K562 (cell line): ENCODE data around the gene RBX1. TPM values are rescaled to one million over a fixed set of nuclear protein-coding genes. Genes with fewer than 3 reads are reported as not detected.

Experiments used
- ASH1L ChIP-seq: fragments of 450-650 bp; IDR thresholded peaks from 2 replicates; pipeline ENCODE4 v1.6.1; 2018; ENCODE audit warnings: borderline replicate concordance, mild to moderate bottlenecking, low read depth; ENCODE audit not compliant: partially characterized antibody
- ATF7 ChIP-seq: fragments of 450-650 bp; IDR thresholded peaks from 2 replicates; pipeline ENCODE4 v1.7.1; 2014; ENCODE audit warnings: mild to moderate bottlenecking, moderate library complexity
- BHLHE40 ChIP-seq: IDR thresholded peaks from 2 replicates; pipeline ENCODE4 v1.6.1; 2011; ENCODE audit warnings: low read length, improper control_type of control experiment
- CHD4 ChIP-seq: fragments of 200-600 bp; sonication (generic); IDR thresholded peaks from 3 replicates; pipeline ENCODE4 v1.6.1; 2012; ENCODE audit warnings: low read depth, mild to moderate bottlenecking, mixed read lengths, low read length, inconsistent platforms; ENCODE audit not compliant: insufficient read depth, insufficient replicate concordance, poor library complexity, severe bottlenecking
- CXXC5 ChIP-seq: fragments of 250-450 bp; sonication (Bioruptor Pico); IDR thresholded peaks from 2 replicates; pipeline ENCODE4 v1.8.0; 2022; ENCODE audit warnings: inconsistent platforms, mild to moderate bottlenecking, moderate library complexity
- ELF4 ChIP-seq: fragments of 450-650 bp; formaldehyde crosslinking; IDR thresholded peaks from 2 replicates; pipeline ENCODE4 v1.4.0; 2022; ENCODE audit warnings: missing genetic modification characterization
- ERF ChIP-seq: fragments of 450-650 bp; formaldehyde crosslinking; IDR thresholded peaks from 2 replicates; pipeline ENCODE4 v1.4.0; 2020; ENCODE audit warnings: mild to moderate bottlenecking, mixed read lengths
- ESRRA ChIP-seq: fragments of 450-650 bp; IDR thresholded peaks from 2 replicates; pipeline ENCODE4 v1.6.1; 2014; ENCODE audit warnings: low read depth, mild to moderate bottlenecking, moderate library complexity, borderline replicate concordance
- GATAD2B ChIP-seq: fragments of 450-650 bp; IDR thresholded peaks from 2 replicates; pipeline ENCODE4 v1.6.1; 2017; ENCODE audit warnings: mild to moderate bottlenecking, borderline replicate concordance
- HES1 ChIP-seq: fragments of 450-650 bp; IDR thresholded peaks from 2 replicates; pipeline ENCODE4 v1.6.1; 2016; ENCODE audit warnings: low read depth, mild to moderate bottlenecking, moderate library complexity
- HEY1 ChIP-seq: fragments of 250-450 bp; sonication (Bioruptor Pico); IDR thresholded peaks from 2 replicates; pipeline ENCODE4 v1.5.0; 2020; ENCODE audit warnings: mild to moderate bottlenecking, moderate library complexity, borderline replicate concordance
- HMGN3 ChIP-seq: IDR thresholded peaks from 2 replicates; pipeline ENCODE4 v1.6.1; 2011; ENCODE audit warnings: borderline replicate concordance, low read depth, mild to moderate bottlenecking, mixed read lengths, low read length; ENCODE audit not compliant: insufficient read length; ENCODE audit errors: extremely low read depth
- KDM2B ChIP-seq: fragments of 250-450 bp; sonication (Bioruptor Pico); IDR thresholded peaks from 2 replicates; pipeline ENCODE4 v1.8.0; 2021; ENCODE audit warnings: mild to moderate bottlenecking, moderate library complexity
- POLR2A ChIP-seq: fragments of 450-650 bp; conservative IDR thresholded peaks from 2 replicates; pipeline ENCODE4 v1.6.1; 2016
- SAFB2 ChIP-seq: fragments of 200-400 bp; formaldehyde crosslinking; IDR thresholded peaks from 2 replicates; pipeline ENCODE4 v1.6.1; 2018; ENCODE audit warnings: borderline replicate concordance, low read length, low read depth, moderate library complexity; ENCODE audit not compliant: severe bottlenecking
- TBP ChIP-seq: optimal IDR thresholded peaks from 2 replicates; pipeline ENCODE3; 2011; ENCODE audit warnings: low read depth, low read length, improper control_type of control experiment
- TRIM24 ChIP-seq, 2 experiments: fragments of 450-650 bp; IDR thresholded peaks; 2 replicates each; pipeline ENCODE4 v1.6.1; 2016
- ZBTB1 ChIP-seq: sonication (generic); formaldehyde crosslinking; IDR thresholded peaks from 2 replicates; pipeline ENCODE4 v1.8.1; 2023; ENCODE audit warnings: missing genetic modification reagents, low read depth, mild to moderate bottlenecking, borderline replicate concordance
- ZBTB17 ChIP-seq: fragments of 450-650 bp; formaldehyde crosslinking; IDR thresholded peaks from 2 replicates; pipeline ENCODE4 v1.4.0; 2020; ENCODE audit warnings: mild to moderate bottlenecking
- ZBTB34 ChIP-seq: fragments of 250-450 bp; sonication (Bioruptor Pico); IDR thresholded peaks from 2 replicates; pipeline ENCODE4 v1.8.0; 2021; ENCODE audit warnings: mild to moderate bottlenecking, moderate library complexity
- ZNF121 ChIP-seq: sonication (generic); formaldehyde crosslinking; conservative IDR thresholded peaks from 2 replicates; pipeline ENCODE4 v1.8.0; 2022; ENCODE audit warnings: missing genetic modification reagents
- ZNF175 ChIP-seq: fragments of 200-800 bp; sonication (Bioruptor generic); IDR thresholded peaks from 2 replicates; pipeline ENCODE4 v1.6.1; 2016; ENCODE audit warnings: low read depth, mild to moderate bottlenecking, missing genetic modification characterization, missing compliant biosample characterization
- ZNF324 ChIP-seq: fragments of 250-450 bp; sonication (Bioruptor Pico); IDR thresholded peaks from 2 replicates; pipeline ENCODE4 v1.4.0; 2020; ENCODE audit warnings: mild to moderate bottlenecking
- ZNF518B ChIP-seq: fragments of 250-450 bp; sonication (Bioruptor Pico); IDR thresholded peaks from 2 replicates; pipeline ENCODE4 v1.5.0; 2021; ENCODE audit warnings: mild to moderate bottlenecking, moderate library complexity
- polyA plus RNA-seq, 8 experiments: library from polyadenylated mRNA; depleted of rRNA in 4 of 8; stranded (reverse) in 5 of 8; unstranded in 3 of 8; fragments of >200 nt; fragmentation: Nextera tagmentation in 2 of 8; fragmentation: Illumina TruSeq in 1 of 8; extraction: Ambion mirVana in 2 of 8; extraction: Trizol in 1 of 8; gene quantifications; 2 replicates each; pipeline versions ENCODE4 v1.2.1 to v1.2.3, GENCODE V29; 2011 to 2014; ENCODE audit warnings: inconsistent platforms in 1 of 8, missing spikeins in 1 of 8
- total RNA-seq, 7 experiments: library from RNA; depleted of rRNA in 6 of 7; stranded (reverse); fragments of >200 nt in 6 of 7; fragmentation: Illumina TruSeq in 2 of 7; extraction: Trizol in 2 of 7; gene quantifications; 2 replicates each; pipeline versions ENCODE4 v1.2.1 to v1.2.3, GENCODE V29; 2011 to 2021; ENCODE audit warnings: low replicate concordance in 1 of 7

The RBX1 gene
- total and polyA plus RNA-seq, 9 of the 15 experiments (the other 6 are each of a cell fraction or from before 2014, with no cell fraction given) = 44.0 to 259 (median 67.9) TPM

GRCh38 chr22:41022470-41023298 is 71.5 kb downstream of the RBX1 start (continued):
- TF ChIP-seq HMGN3 (peak; percentile 83), ELF4 (no peak), ZBTB34 (CRISPR knock-in tag) (no peak), CXXC5 (CRISPR knock-in tag) (peak; percentile 98), TRIM24 (IDR thresholded peaks at IDR 0.05) (0 out of 4 replicates have a peak, but pooled peaks of 1 of the 2 experiments have one; percentile 17), ERF (CRISPR knock-in tag) (no peak), ZBTB1 (CRISPR knock-in tag) (peak; percentile 73; the same call in 1 of the 2 replicates), TBP (peak; percentile 56), ZNF324 (no peak), HES1 (peak; percentile 76), SAFB2 (no peak), ATF7 (no peak), HEY1 (CRISPR knock-in tag) (no peak), ESRRA (peak; percentile 36; the same call in 1 of the 2 replicates), POLR2A (no peak), ZBTB17 (CRISPR knock-in tag) (no peak), GATAD2B (no peak), ASH1L (no peak), ZNF518B (no peak), BHLHE40 (peak; percentile 100), CHD4 (no peak), ZNF121 (CRISPR knock-in tag) (no peak), ZNF175 (no peak), KDM2B (CRISPR knock-in tag) (peak; percentile 93)
